Fibroblast of gingiva (primary cell): ENCODE data around the gene NUCB2.

Source experiments
- DNase-seq: peaks from one replicate; pipeline ENCODE4 v3.0.0-alpha.2; 2011; ENCODE audit warnings: low read depth

Gene NUCB2

GRCh38 chr11:17268902-17269301, 7.6 kb upstream of the NUCB2 start:
- no peak for DNase-seq

DNA sequence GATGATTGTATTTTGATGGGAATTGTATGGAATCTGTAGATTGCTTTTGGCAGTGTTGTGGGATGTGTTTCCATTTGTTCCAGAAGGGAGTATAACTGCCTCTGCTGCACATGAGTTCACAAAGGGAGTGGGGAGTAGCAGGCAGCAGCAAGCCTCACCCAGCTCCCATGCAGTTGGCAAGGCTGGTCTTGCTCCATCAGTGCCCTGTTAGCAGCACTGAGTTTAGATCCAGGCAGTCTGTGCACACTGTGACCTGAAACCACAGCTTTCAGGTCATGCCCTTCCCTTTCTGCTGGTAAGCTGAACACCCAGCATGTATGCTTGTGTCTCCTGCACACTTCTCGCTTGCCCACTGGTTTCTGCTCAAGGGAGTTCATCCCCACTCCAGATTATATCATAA, 3.7 kb upstream of the NUCB2 start:
- no peak for DNase-seq

DNA sequence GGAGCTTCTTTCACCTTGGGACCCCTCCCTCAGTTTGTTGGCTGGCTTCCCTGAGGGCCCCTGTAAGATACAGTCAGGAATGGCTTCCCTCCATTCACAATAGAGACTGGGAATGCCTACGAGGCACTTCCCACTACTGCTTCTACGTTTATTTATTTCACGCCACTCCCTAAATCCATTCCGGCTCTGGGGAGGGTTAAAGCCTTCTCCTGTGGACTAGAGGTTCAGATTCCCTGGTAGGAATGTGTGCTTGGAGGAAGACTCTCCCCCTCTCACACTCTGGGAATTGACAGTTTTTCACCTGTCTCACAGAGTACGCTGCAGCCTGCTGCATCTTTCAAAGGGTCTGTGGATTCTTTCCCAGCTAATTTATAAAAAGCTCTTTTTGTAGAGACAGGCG, 3.3 kb upstream of the NUCB2 start:
- no peak for DNase-seq

DNA sequence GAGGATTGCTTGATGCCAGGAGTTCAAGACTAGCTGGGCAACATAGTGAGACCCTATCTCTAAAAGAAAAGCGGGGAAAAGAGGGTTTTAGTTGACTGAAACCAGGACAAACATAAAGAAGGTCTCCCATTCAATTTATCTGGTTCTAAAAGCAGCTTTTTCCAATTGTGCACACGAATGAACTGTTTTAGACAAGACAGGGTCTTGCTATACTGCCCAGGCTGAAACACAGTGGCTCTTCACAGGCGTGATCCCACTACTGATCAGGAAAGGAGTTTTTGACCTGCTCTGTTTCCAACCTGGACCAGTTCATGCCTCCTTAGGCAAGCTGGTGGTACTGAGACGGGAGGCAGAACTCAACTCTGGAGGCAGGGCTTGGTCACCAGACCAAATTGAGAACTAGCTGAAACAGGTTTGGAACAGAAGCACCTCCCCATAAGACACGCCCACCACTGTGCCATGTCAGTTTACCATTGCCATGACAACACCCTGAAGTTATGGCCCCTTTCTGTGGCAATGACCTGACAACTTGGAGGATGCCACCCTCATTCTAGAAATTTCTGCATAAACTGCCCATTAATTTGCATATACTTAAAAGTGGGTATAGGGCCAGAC, 2.8 kb upstream of the NUCB2 start:
- DNase-seq, result no peak

GRCh38 chr11:17275400-17276235, 921 bp upstream of the NUCB2 start:
- DNase-seq, result no peak

- peak; percentile 61 for DNase-seq
Observed at GRCh38 chr11:17277024-17277584, 565 bp downstream of the NUCB2 start.

DNA sequence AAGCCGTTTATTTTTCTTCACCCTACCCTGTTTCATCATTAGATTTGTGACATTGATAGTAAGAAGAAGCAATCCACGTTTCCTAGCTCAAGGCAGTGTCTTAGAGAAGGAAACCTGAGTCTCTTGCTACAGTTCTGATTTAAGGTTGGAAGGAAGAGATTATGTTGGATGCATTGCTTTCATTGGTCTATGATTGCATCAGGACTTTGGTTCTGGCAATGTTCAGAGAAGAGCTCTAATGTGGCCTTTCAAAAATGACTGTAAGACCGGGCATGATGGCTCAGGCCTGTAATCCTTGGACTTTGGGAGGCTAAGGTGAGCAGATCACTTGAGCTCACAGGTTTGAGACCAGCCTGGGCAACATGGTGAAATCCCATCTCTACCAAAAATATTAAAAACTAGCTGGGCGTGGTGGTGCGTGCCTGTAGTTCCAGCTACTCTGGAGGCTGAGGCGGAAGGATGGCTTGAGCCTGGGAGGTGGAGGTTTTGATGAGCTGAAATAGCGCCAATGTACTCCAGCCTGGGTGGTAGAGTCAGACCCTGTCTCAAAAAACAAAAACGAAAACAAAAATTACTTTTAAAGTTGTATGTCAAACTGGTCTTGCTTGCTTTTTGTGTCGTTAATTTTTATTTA, 4.1 kb downstream of the NUCB2 start:
- DNase-seq, result peak; percentile 10

GRCh38 chr11:17286332-17286731, 9.8 kb downstream of the NUCB2 start:
- no peak for DNase-seq

GRCh38 chr11:17287058-17287457, 10.5 kb downstream of the NUCB2 start:
- no peak for DNase-seq

DNA sequence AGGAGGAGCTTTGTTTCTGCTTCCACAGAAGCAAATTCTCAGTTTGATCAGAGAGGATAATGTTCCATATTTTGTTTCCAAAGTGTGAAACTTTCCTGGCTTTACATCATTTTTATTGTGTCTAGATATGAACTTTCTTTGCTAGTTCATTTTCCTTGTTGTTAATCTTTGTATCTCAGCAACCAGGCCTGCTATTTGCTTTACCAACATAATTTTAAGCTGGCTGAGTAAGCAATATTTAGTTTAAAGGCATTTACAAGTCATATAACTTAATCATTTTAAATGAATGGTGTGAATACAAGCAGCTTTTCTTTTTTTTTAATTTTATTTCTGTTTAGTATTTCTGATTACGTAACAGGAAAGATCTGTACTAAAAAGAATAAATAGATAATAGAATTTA, 15.2 kb downstream of the NUCB2 start:
- no peak for DNase-seq

DNA sequence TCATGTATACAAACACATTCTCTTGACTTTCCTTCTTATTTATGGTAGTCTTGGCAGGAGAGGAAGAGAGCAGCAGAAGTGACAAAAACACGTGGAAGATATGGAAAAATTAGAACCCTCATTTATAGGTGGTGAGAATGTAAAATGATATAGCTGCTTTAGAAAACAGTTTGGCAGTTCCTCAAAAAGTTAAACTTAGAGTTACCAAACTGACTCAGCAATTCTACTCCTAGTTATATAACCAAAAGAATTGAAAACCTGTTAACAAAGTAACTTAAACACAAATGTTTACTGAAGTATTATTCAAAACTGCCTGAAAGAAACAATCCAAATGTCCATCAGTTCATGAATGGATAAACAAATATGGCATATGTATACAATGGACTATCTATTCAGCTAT, 16.8 kb downstream of the NUCB2 start:
- DNase-seq, result no peak

GRCh38 chr11:17294033-17294432, 17.5 kb downstream of the NUCB2 start:
- DNase-seq, result no peak

- DNase-seq, result no peak
Observed at GRCh38 chr11:17296852-17297559, 20.5 kb downstream of the NUCB2 start.

DNA sequence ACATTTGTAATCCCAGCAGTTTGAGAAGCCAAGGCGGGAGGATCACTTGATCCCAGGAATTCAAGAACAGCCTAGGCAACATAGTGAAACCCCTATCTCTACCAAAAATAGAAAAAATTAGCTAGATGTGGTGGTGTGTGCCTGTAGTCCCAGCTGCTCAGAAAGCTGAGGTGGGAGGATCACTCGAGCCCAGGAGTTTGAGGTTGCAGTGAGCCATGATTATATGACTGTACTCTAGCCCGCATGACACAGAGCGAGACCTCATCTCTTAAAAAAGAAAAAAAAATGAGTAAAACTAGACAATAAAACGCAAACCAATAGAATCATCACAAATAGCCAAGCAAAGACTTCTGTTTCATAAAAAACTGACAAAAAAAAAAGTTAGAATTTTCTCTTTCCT, 21.8 kb downstream of the NUCB2 start:
- DNase-seq, result no peak

GRCh38 chr11:17300372-17300771, 23.8 kb downstream of the NUCB2 start:
- no peak for DNase-seq

DNA sequence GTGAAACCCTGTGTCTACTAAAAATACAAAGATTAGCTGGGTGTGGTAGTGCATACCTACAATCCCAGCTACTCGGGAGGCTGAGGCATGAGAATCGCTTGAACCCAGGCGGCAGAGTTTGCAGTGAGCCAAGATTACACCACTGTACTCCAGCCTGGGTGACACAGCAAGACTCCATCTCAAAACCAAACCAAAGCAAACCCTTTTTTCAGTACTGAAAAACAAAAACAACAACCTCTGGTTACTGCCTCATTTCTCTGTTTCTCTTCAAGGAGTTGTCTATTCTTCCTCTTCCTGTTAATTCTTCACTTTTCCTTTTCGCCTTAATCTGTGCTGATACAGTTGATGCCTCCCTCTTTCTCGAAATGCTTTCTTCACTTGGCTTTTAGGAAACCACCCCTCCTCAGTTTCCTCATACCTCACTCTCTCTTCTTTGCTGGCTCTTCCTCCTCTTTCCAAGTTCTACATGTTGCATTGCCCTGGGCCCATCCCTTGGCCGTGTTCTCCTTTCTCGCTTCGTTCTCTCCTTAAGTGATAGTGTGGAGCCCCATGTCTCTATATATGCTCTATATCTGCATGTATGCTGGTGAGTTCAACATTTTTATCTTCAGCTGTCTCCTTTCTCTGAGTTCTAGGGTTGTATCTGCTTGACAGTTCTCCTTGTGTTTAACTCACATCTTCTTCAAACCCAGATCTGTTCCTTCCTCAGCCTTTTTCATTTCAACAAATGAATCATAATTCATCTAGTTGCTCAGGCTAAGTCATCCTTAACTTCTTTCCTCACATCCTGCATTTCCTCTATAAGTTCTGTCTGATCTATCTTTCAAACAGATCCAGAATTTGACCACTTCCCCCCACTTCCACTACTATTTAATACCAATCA, 37.1 kb downstream of the NUCB2 start:
- DNase-seq, result no peak

DNA sequence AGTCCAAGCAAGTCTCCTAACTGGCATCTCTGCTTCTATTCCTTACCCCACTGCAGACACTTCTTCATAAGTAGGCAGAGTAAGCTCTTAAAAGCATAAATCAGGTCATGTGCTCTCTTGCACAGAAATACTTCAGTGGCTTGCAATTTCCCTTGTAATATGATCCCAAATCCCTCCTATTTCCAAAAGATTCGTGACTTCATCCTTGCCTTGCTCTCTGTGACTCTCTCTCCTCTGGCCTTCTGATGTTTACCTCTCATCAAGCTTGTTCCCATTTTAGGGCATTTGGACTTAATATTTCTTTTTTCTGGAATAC, 37.7 kb downstream of the NUCB2 start:
- DNase-seq, result peak; percentile 82

GRCh38 chr11:17314904-17315426, 38.4 kb downstream of the NUCB2 start:
- no peak for DNase-seq

- no peak for DNase-seq
Observed at GRCh38 chr11:17328871-17329494, 52.4 kb downstream of the NUCB2 start.

GRCh38 chr11:17331669-17332068, 55.1 kb downstream of the NUCB2 start:
- DNase-seq, result no peak
